Mesenchymal stem cell (in vitro differentiated cells and primary cell): Measurements from ENCODE around the gene TTC39A.

ENCODE experiments used
- DNase-seq: peaks from one replicate; pipeline ENCODE4 v3.0.0-alpha.2; 2013
- H2AFZ ChIP-seq: one replicate; pipeline ENCODE4 v1.6.1; 2013; ENCODE audit warnings: low read depth, mild to moderate bottlenecking, control low read depth, inconsistent platforms, low read length, moderate library complexity
- H2AK5ac ChIP-seq: 2 replicates; pipeline ENCODE4 v1.6.1; 2013; ENCODE audit warnings: low read length, moderate library complexity, mild to moderate bottlenecking, inconsistent platforms; ENCODE audit not compliant: severe bottlenecking
- H2BK120ac ChIP-seq: one replicate; pipeline ENCODE4 v1.6.1; 2013; ENCODE audit warnings: low read depth, mild to moderate bottlenecking, inconsistent platforms, low read length, moderate library complexity
- H2BK12ac ChIP-seq, 2 experiments: one replicate each; pipeline ENCODE4 v1.6.1; 2013; ENCODE audit warnings: inconsistent platforms in 2 of 2, low read length in 2 of 2, mild to moderate bottlenecking in 2 of 2, moderate library complexity in 2 of 2, control low read depth in 1 of 2
- H2BK15ac ChIP-seq: one replicate; pipeline ENCODE4 v1.6.1; 2013; ENCODE audit warnings: mild to moderate bottlenecking, low read depth, inconsistent platforms; ENCODE audit not compliant: poor library complexity, severe bottlenecking
- H2BK5ac ChIP-seq: 2 replicates; pipeline ENCODE4 v1.6.1; 2013; ENCODE audit warnings: low read depth, mild to moderate bottlenecking, low read length, control low read depth, inconsistent platforms; ENCODE audit not compliant: poor library complexity, severe bottlenecking
- H3K14ac ChIP-seq, 2 experiments: one replicate each; pipeline ENCODE4 v1.6.1; 2013; ENCODE audit warnings: inconsistent platforms in 2 of 2, low read length in 2 of 2, control low read depth in 1 of 2, mild to moderate bottlenecking in 1 of 2, moderate library complexity in 1 of 2
- H3K18ac ChIP-seq, 2 experiments: one replicate each; pipeline ENCODE4 v1.6.1; 2013; ENCODE audit warnings: inconsistent platforms in 2 of 2, low read length in 2 of 2, control low read depth in 1 of 2, low read depth in 1 of 2, mild to moderate bottlenecking in 1 of 2
- H3K23ac ChIP-seq, 2 experiments: one replicate each; pipeline ENCODE4 v1.6.1; 2013; ENCODE audit warnings: inconsistent platforms in 2 of 2, low read length in 2 of 2, mild to moderate bottlenecking in 2 of 2, moderate library complexity in 2 of 2, control low read depth in 1 of 2
- H3K27ac ChIP-seq: 2 replicates; pipeline ENCODE4 v1.5.1; 2013; ENCODE audit warnings: mild to moderate bottlenecking, moderate library complexity, low read length, control low read depth, inconsistent platforms; ENCODE audit not compliant: poor library complexity, severe bottlenecking
- H3K27me3 ChIP-seq, 2 experiments: 2 replicates each; pipeline versions ENCODE4 v1.6.1 to v1.7.0; 2013; ENCODE audit warnings: low read length in 2 of 2, mild to moderate bottlenecking in 2 of 2, moderate library complexity in 2 of 2, control low read depth in 1 of 2, inconsistent platforms in 1 of 2; ENCODE audit not compliant: control insufficient read depth in 1 of 2, insufficient read depth in 1 of 2
- H3K36me3 ChIP-seq, 2 experiments: 2 replicates each; pipeline versions ENCODE4 v1.6.1 to v1.7.0; 2013; ENCODE audit warnings: low read length in 2 of 2, control low read depth in 1 of 2, inconsistent platforms in 1 of 2, low read depth in 1 of 2, mild to moderate bottlenecking in 1 of 2; ENCODE audit not compliant: insufficient read depth in 2 of 2, control insufficient read depth in 1 of 2
- H3K4ac ChIP-seq, 2 experiments: one replicate each; pipeline ENCODE4 v1.6.1; 2013; ENCODE audit warnings: inconsistent platforms in 2 of 2, low read length in 2 of 2, mild to moderate bottlenecking in 2 of 2, moderate library complexity in 2 of 2, control low read depth in 1 of 2, low read depth in 1 of 2
- H3K4me1 ChIP-seq: 2 replicates; pipeline ENCODE4 v1.6.1; 2013; ENCODE audit warnings: low read depth, low read length, control low read depth; ENCODE audit not compliant: control insufficient read depth, insufficient read depth
- H3K4me2 ChIP-seq: 2 replicates; pipeline ENCODE4 v1.6.1; 2013; ENCODE audit warnings: low read length, mild to moderate bottlenecking, inconsistent platforms; ENCODE audit not compliant: poor library complexity, severe bottlenecking
- H3K4me3 ChIP-seq, 2 experiments: 2 replicates each; pipeline versions ENCODE4 v1.5.1 to v1.7.0; 2013; ENCODE audit warnings: low read length in 2 of 2, mild to moderate bottlenecking in 2 of 2, control low read depth in 1 of 2, low read depth in 1 of 2; ENCODE audit not compliant: insufficient read depth in 1 of 2
- H3K79me1 ChIP-seq: replicated peaks from 2 replicates; pipeline ENCODE4 v1.6.1; 2013; ENCODE audit warnings: mild to moderate bottlenecking, control low read depth, low read length, inconsistent platforms; ENCODE audit not compliant: poor library complexity, severe bottlenecking
- H3K9ac ChIP-seq: 2 replicates; pipeline ENCODE4 v1.7.0; 2013; ENCODE audit warnings: mild to moderate bottlenecking, low read length, moderate library complexity
- H3K9me3 ChIP-seq: 2 replicates; pipeline ENCODE4 v1.7.0; 2013; ENCODE audit warnings: mild to moderate bottlenecking, low read length; ENCODE audit not compliant: control insufficient read depth
- H4K8ac ChIP-seq: one replicate; pipeline ENCODE4 v1.6.1; 2013; ENCODE audit warnings: inconsistent platforms, mild to moderate bottlenecking, low read length, moderate library complexity
- H4K91ac ChIP-seq: one replicate; pipeline ENCODE4 v1.6.1; 2013; ENCODE audit warnings: mild to moderate bottlenecking, low read length, inconsistent platforms
- WGBS: methylation state at CpG from one replicate; pipeline ENCODE4 v1.1.7; 2013; ENCODE audit warnings: mixed read lengths; 5-methylcytosine and 5-hydroxymethylcytosine counted together

TTC39A gene

DNA sequence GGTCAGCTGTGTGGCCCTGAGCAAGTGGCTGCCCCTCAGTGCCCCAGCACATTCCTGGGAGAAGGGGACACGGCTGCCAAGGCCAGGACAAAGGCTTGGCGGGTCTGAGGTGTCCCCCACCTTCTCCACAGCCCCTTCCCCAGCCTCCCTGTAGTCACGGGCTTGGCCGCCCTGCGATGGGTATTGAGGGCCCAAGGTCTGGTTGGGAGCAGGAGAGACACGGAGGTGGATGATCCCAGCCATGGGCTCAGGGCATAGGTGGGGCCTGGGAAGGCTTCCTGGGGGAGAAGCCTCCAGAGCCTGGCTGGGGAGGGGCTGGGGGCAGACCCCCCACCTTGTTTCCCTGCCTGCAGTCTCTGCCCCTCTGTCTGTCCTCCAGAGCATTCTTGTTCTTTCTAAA lies 27.0 kb downstream of the TTC39A start:
- peaks cover 29% of the 10 kb centered on the region for H3K4me1 ChIP-seq
- no peak for DNase-seq
- WGBS, result 95% methylated on average over 3 of the region's 6 CpGs
- peak overlapping the region; percentile 14 for H4K91ac ChIP-seq
- H3K18ac ChIP-seq, result no peak overlapping the region
- no peaks in the 10 kb centered on the region for H3K36me3 ChIP-seq
- H2BK120ac ChIP-seq, result no peak overlapping the region
- H3K23ac ChIP-seq, result no peak overlapping the region
- no peak overlapping the region for H2BK5ac ChIP-seq
- no peak overlapping the region for H2BK12ac ChIP-seq
- peak overlapping the region in 1 of 2 experiments; percentile 11 for H3K4me3 ChIP-seq
- H3K9me3 ChIP-seq, result no peaks in the 10 kb centered on the region
- peak overlapping the region in 1 of 2 experiments; percentile 36 for H3K14ac ChIP-seq
- H3K9ac ChIP-seq, result peak overlapping the region; percentile 67
- no peaks in the 10 kb centered on the region for H3K27me3 ChIP-seq
- no peak overlapping the region for H3K4ac ChIP-seq
- H2AK5ac ChIP-seq, result no peak overlapping the region
- H2BK15ac ChIP-seq, result no peak overlapping the region
- no peak overlapping the region for H2AFZ ChIP-seq
- no peak overlapping the region for H4K8ac ChIP-seq
- no peak overlapping the region for H3K27ac ChIP-seq
- no peak overlapping the region for H3K4me2 ChIP-seq
- no peaks in the 10 kb centered on the region for H3K79me1 ChIP-seq

DNA sequence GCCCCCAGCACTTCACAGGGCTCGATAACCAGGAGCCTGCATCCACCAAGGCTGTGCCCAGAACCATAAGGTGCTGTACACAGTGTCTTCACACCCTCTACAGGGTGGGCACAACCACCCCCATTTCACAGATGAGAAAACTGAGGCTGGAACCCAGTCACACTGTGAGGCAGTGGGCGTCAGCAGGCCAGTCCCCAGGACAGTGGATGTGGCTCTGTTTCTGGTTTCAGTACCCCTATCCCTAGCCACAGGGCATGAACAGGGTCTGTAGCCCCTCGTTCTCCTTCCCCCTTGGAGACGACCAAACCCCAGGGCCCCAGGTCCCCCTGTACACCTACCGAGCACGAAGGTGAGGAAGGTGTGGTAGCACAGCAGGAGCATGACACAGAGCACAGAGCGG lies 27.6 kb downstream of the TTC39A start:
- Histone ChIP-seq H2AK5ac (no peak overlapping the region), H2BK12ac (no peak overlapping the region), H2BK5ac (no peak overlapping the region), H3K27me3 (no peaks in the 10 kb centered on the region), H3K14ac (peak overlapping the region in 1 of 2 experiments; percentile 44), H3K27ac (no peak overlapping the region), H3K18ac (no peak overlapping the region), H3K23ac (no peak overlapping the region), H3K4me1 (peaks cover 30% of the 10 kb centered on the region), H3K4ac (no peak overlapping the region), H3K79me1 (no peaks in the 10 kb centered on the region), H4K8ac (no peak overlapping the region), H3K4me3 (no peak overlapping the region), H3K4me2 (no peak overlapping the region), H2BK120ac (no peak overlapping the region), H3K36me3 (no peaks in the 10 kb centered on the region), H3K9ac (no peak overlapping the region), H4K91ac (no peak overlapping the region), H2AFZ (no peak overlapping the region), H3K9me3 (no peaks in the 10 kb centered on the region), H2BK15ac (no peak overlapping the region)
- no peak for DNase-seq
- WGBS, result 87% methylated on average over 7 of the region's 7 CpGs

DNA sequence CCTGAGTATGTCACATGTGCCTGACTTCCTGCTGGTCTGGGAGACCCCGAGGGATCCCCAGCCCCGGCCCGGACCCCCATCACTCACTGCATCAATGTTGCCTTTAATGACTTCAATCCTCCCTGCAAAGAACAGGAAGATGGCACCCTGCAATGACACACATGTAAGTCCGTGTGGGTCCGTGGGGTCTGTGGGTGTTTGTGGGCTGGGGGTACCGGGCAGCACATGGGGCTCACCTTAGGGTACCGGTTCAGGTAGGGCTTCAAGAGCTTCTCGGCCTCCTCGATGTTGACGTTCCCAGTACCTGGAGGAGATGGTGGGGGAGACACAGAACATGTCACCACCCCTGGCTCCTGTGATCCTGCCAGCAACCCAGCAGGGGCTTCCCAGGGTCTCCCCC lies 28.1 kb downstream of the TTC39A start:
- Histone ChIP-seq H4K91ac (no peak overlapping the region), H2BK15ac (peak overlapping the region; percentile 12), H3K4ac (no peak overlapping the region), H2BK120ac (no peak overlapping the region), H3K23ac (no peak overlapping the region), H3K4me1 (peaks cover 30% of the 10 kb centered on the region), H3K9me3 (no peaks in the 10 kb centered on the region), H3K27ac (no peak overlapping the region), H3K36me3 (no peaks in the 10 kb centered on the region), H3K27me3 (no peaks in the 10 kb centered on the region), H2BK5ac (no peak overlapping the region), H3K4me2 (no peak overlapping the region), H3K9ac (no peak overlapping the region), H3K14ac (no peak overlapping the region), H2AK5ac (no peak overlapping the region), H3K4me3 (no peak overlapping the region), H2BK12ac (no peak overlapping the region), H4K8ac (no peak overlapping the region), H3K79me1 (no peaks in the 10 kb centered on the region), H2AFZ (no peak overlapping the region), H3K18ac (no peak overlapping the region)
- DNase-seq, result no peak
- WGBS, result 90% methylated on average over 10 of the region's 10 CpGs

DNA sequence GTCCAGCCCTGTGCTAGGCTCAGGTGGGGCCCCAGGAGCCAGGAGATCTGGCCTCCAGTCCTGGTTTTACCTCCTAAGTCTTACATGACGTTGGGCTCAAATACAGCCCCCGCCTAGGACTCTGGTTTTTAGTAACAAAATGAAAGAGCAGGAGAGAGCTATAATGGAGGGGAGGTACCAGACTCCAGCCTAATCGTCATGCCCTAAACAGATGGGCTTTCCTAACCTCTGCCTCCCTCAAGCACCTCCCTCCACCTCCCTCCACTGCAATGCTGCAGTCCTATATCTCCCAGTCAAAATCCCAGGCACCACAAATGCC lies 28.6 kb downstream of the TTC39A start:
- H3K27me3 ChIP-seq, result no peaks in the 10 kb centered on the region
- WGBS, result 82% methylated on average over 2 of the region's 3 CpGs
- H3K23ac ChIP-seq, result no peak overlapping the region
- no peak overlapping the region for H3K9ac ChIP-seq
- H2BK5ac ChIP-seq, result no peak overlapping the region
- H2AFZ ChIP-seq, result no peak overlapping the region
- no peak overlapping the region for H2BK15ac ChIP-seq
- DNase-seq, result no peak
- H3K14ac ChIP-seq, result no peak overlapping the region
- H3K18ac ChIP-seq, result no peak overlapping the region
- no peaks in the 10 kb centered on the region for H3K36me3 ChIP-seq
- H3K27ac ChIP-seq, result no peak overlapping the region
- H3K4ac ChIP-seq, result no peak overlapping the region
- no peak overlapping the region for H2BK120ac ChIP-seq
- no peak overlapping the region for H3K4me3 ChIP-seq
- no peak overlapping the region for H4K91ac ChIP-seq
- H3K9me3 ChIP-seq, result no peaks in the 10 kb centered on the region
- H3K79me1 ChIP-seq, result no peaks in the 10 kb centered on the region
- H2BK12ac ChIP-seq, result no peak overlapping the region
- H4K8ac ChIP-seq, result no peak overlapping the region
- H2AK5ac ChIP-seq, result no peak overlapping the region
- H3K4me1 ChIP-seq, result peaks cover 33% of the 10 kb centered on the region
- H3K4me2 ChIP-seq, result no peak overlapping the region
